ENCODE measurements around the gene PRKCD. TPM values are rescaled to one million over a fixed set of nuclear protein-coding genes. Genes with fewer than 3 reads are reported as not detected.

Gene PRKCD
- total RNA-seq, 2 donors from 2014 or later, result 93.3 to 94.0 TPM

- no peak for ATAC-seq
- intact Hi-C loops (cut with DNase I, micrococcal nuclease), result no loop called here
- no peak for DNase-seq
These were observed 74.5 kb downstream of the PRKCD start for GRCh38 chr3:53235545-53235944.

- ATAC-seq (peak; percentile 69), DNase-seq (peak; percentile 65 to 78)
- intact Hi-C loops (cut with DNase I, micrococcal nuclease), result no loop called here
These were observed 75.3 kb downstream of the PRKCD start for GRCh38 chr3:53236112-53236841.

- intact Hi-C loops (cut with DNase I, micrococcal nuclease), result no loop called here
- ATAC-seq, result peak; percentile 87
These were observed 77.2 kb downstream of the PRKCD start for GRCh38 chr3:53238051-53238850.

GRCh38 chr3:53238886-53239285 lies 77.9 kb downstream of the PRKCD start:
- intact Hi-C loops (cut with DNase I, micrococcal nuclease), result no loop called here
- no peak for ATAC-seq
- DNase-seq, result no peak

More at GRCh38 chr3:53238051-53238850, 77.2 kb downstream of the PRKCD start:
- DNase-seq, result peak; percentile 47 to 76

- intact Hi-C loops (cut with DNase I, micrococcal nuclease), result no loop called here
- ATAC-seq (no peak), DNase-seq (no peak)
These were observed 78.8 kb downstream of the PRKCD start for GRCh38 chr3:53239800-53240199.

- no peak for ATAC-seq
- intact Hi-C loops (cut with DNase I, micrococcal nuclease), result no loop called here
- DNase-seq, result no peak
These were observed 80.3 kb downstream of the PRKCD start for GRCh38 chr3:53240989-53241972.

- DNase-seq, result no peak
- intact Hi-C loops (cut with DNase I, micrococcal nuclease), result no loop called here
- ATAC-seq, result no peak
These were observed 81.1 kb downstream of the PRKCD start for GRCh38 chr3:53242155-53242554.

Other genes starting within 250 kb of the PRKCD start
- gene SFMBT1, start 115.1 kb upstream of the PRKCD start, total RNA-seq, result 10 to 100 TPM; 18.8 to 32.0 TPM
- 10 to 100 TPM; 13.1 to 14.1 TPM for gene RFT1, start 30.8 kb upstream of the PRKCD start, total RNA-seq
- 100 to 1,000 TPM; 170 to 242 TPM for gene TKT, start 94.8 kb downstream of the PRKCD start, total RNA-seq
- 10 to 100 TPM; 17.5 to 21.2 TPM for gene DCP1A, start 186.3 kb downstream of the PRKCD start, total RNA-seq

Measured in left colon (tissue), 2 donors.